Measurements from ENCODE around the gene PTPRM.

PTPRM gene

GRCh38 chr18:7676253-7676873, 109.2 kb downstream of the PTPRM start:
- DNase-seq, result no peak

- no peak for DNase-seq
These were observed 109.9 kb downstream of the PTPRM start for GRCh38 chr18:7677001-7677400.

GRCh38 chr18:7677424-7677823, 110.3 kb downstream of the PTPRM start:
- DNase-seq, result no peak

GRCh38 chr18:7678389-7678788, 111.3 kb downstream of the PTPRM start:
- no peak for DNase-seq

- no peak for DNase-seq
These were observed 111.7 kb downstream of the PTPRM start for GRCh38 chr18:7678801-7679200.

GRCh38 chr18:7681298-7681697, 114.2 kb downstream of the PTPRM start:
- no peak for DNase-seq

GRCh38 chr18:7682321-7682720, 115.2 kb downstream of the PTPRM start:
- no peak for DNase-seq

- DNase-seq, result no peak
These were observed 116.6 kb downstream of the PTPRM start for GRCh38 chr18:7683753-7684152.

- DNase-seq, result no peak
These were observed 117.2 kb downstream of the PTPRM start for GRCh38 chr18:7684357-7684756.

GRCh38 chr18:7684966-7685365, 117.8 kb downstream of the PTPRM start:
- DNase-seq, result no peak

GRCh38 chr18:7686278-7686677, 119.2 kb downstream of the PTPRM start:
- no peak for DNase-seq

- no peak for DNase-seq
These were observed 121.5 kb downstream of the PTPRM start for GRCh38 chr18:7688580-7688979.

GRCh38 chr18:7691206-7691605, 124.1 kb downstream of the PTPRM start:
- DNase-seq, result no peak

- no peak for DNase-seq
These were observed 129.7 kb downstream of the PTPRM start for GRCh38 chr18:7696780-7697179.

GRCh38 chr18:7697306-7697705, 130.2 kb downstream of the PTPRM start:
- DNase-seq, result no peak

GRCh38 chr18:7711495-7711894, 144.4 kb downstream of the PTPRM start:
- no peak for DNase-seq

- DNase-seq, result no peak
These were observed 153.3 kb downstream of the PTPRM start for GRCh38 chr18:7720395-7720794.

- no peak for DNase-seq
These were observed 154.4 kb downstream of the PTPRM start for GRCh38 chr18:7721532-7721931.

GRCh38 chr18:7722955-7723354, 155.8 kb downstream of the PTPRM start:
- no peak for DNase-seq

- DNase-seq, result no peak
These were observed 156.4 kb downstream of the PTPRM start for GRCh38 chr18:7723558-7723957.

GRCh38 chr18:7725473-7725872, 158.4 kb downstream of the PTPRM start:
- no peak for DNase-seq

- no peak for DNase-seq
These were observed 158.8 kb downstream of the PTPRM start for GRCh38 chr18:7725897-7726296.

GRCh38 chr18:7726522-7726921, 159.4 kb downstream of the PTPRM start:
- no peak for DNase-seq

- no peak for DNase-seq
These were observed 160.4 kb downstream of the PTPRM start for GRCh38 chr18:7727361-7728076.

- no peak for DNase-seq
These were observed 161.2 kb downstream of the PTPRM start for GRCh38 chr18:7728297-7728696.
